Ureter (tissue), 1 donor: ENCODE results near the gene PCDHA1. TPM values are rescaled to one million over a fixed set of nuclear protein-coding genes. Genes with fewer than 3 reads are reported as not detected.
"Not testable (repeated sequence)": the region's sequence is repeated elsewhere in the genome, so short reads cannot be mapped to it uniquely, and the experiment has no call there.

Source experiments
- DNase-seq: peaks from one replicate; pipeline ENCODE4 v3.0.0-alpha.2; 2020; ENCODE audit warnings: low spot score
- total RNA-seq: library from RNA; stranded (reverse); gene quantifications from one replicate; pipeline ENCODE4 v1.2.4, GENCODE V29; 2023
- donor health status: DM: yes; HTN: yes; CAD: no.

Gene PCDHA1
- total RNA-seq, 1 donor from 2014 or later = not detected

DNA sequence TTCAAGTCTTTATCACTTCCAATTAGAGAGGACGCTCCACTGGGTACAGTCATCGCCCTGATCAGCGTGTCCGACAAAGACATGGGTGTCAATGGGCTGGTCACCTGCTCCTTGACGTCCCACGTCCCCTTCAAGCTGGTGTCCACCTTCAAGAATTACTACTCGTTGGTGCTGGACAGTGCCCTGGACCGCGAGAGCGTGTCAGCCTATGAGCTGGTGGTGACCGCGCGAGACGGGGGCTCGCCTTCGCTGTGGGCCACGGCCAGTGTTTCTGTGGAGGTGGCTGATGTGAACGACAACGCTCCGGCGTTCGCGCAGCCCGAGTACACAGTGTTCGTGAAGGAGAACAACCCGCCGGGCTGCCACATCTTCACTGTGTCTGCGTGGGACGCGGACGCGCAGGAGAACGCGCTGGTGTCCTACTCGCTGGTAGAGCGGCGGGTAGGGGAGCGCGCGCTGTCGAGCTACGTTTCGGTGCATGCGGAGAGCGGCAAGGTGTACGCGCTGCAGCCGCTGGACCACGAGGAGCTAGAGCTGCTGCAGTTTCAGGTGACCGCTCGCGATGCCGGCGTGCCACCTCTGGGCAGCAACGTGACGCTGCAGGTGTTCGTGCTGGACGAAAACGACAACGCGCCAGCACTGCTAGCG lies 22.4 kb downstream of the PCDHA1 start:
- DNase-seq = not testable (repeated sequence)

DNA sequence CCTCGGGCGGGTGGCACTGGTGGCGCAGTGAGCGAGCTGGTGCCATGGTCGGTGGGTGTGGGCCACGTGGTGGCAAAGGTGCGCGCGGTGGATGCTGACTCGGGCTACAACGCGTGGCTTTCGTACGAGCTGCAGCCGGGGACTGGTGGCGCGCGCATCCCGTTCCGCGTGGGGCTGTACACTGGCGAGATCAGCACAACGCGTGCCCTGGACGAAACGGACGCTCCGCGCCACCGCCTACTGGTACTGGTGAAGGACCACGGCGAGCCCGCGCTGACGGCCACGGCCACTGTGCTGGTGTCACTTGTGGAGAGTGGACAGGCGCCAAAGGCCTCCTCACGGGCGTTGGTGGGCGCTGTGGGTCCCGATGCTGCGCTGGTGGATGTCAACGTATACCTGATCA lies 22.9 kb downstream of the PCDHA1 start:
- no peak for DNase-seq

DNA sequence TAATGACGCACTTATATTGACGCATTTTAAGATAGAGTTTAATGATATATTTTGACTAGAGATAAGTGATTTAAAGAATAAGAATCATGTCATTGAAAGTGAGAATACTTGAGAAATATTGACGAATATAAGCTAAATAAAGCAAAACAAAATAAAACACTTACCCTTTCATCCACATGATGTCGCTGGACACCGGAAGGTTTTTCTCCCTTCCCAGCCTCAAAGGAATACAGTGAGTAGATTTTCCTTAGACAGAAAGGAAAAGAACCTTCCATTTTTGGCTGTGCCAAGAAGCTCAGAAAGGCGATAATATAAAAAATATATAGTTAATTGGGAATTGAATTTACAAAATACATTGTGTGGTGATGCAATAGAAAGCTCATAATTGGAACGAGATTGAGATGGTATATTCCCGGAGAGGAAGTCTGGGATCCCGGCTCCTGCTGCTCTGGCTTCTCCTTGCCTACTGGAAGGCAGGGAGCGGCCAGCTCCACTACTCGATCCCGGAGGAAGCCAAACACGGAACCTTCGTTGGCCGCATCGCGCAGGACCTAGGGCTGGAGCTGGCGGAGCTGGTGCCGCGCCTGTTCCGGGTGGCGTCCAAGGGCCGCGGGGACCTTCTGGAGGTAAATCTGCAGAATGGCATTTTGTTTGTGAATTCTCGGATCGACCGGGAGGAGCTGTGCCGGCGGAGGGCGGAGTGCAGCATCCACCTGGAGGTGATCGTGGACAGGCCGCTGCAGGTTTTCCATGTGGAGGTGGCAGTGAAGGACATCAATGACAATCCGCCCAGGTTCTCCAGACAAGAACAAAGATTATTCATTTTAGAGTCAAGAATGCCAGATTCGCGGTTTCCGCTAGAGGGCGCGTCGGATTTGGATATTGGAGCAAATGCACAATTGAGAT lies 35.7 kb downstream of the PCDHA1 start, which contains the start of gene PCDHA5:
TSS of gene PCDHA5 (plus strand) at position 239 of the 906 bp plus-strand sequence.
- DNase-seq = no peak

DNA sequence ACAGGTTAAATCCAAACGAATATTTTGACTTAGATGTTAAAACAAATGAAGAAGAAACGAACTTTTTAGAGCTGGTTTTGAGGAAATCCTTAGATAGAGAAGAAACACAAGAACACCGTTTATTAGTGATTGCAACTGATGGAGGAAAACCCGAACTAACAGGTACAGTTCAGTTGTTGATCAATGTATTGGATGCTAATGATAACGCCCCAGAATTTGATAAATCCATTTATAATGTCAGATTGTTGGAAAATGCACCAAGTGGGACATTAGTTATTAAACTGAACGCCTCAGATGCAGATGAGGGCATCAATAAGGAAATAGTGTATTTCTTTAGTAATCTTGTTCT lies 36.3 kb downstream of the PCDHA1 start:
- DNase-seq = no peak

DNA sequence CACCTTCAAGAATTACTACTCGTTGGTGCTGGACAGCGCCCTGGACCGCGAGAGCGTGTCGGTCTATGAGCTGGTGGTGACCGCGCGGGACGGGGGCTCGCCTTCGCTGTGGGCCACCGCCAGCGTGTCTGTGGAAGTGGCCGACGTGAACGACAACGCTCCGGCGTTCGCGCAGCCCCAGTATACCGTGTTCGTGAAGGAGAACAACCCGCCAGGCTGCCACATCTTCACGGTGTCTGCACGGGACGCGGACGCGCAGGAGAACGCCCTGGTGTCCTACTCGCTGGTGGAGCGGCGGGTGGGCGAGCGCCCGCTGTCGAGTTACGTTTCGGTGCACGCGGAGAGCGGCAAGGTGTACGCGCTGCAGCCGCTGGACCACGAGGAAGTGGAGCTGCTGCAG lies 37.0 kb downstream of the PCDHA1 start:
- DNase-seq = not testable (repeated sequence)

DNA sequence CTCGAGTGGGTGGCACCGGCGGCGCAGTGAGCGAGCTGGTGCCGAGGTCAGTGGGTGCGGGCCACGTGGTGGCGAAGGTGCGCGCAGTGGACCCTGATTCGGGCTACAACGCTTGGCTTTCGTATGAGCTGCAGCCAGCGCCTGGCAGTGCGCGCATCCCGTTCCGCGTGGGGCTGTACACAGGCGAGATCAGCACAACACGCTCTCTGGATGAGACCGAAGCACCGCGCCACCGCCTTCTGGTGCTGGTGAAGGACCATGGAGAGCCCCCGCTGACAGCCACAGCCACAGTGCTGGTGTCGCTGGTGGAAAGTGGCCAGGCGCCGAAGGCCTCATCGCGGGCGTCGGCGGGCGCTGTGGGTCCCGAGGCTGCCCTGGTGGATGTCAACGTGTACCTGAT lies 37.5 kb downstream of the PCDHA1 start:
- DNase-seq = no peak

DNA sequence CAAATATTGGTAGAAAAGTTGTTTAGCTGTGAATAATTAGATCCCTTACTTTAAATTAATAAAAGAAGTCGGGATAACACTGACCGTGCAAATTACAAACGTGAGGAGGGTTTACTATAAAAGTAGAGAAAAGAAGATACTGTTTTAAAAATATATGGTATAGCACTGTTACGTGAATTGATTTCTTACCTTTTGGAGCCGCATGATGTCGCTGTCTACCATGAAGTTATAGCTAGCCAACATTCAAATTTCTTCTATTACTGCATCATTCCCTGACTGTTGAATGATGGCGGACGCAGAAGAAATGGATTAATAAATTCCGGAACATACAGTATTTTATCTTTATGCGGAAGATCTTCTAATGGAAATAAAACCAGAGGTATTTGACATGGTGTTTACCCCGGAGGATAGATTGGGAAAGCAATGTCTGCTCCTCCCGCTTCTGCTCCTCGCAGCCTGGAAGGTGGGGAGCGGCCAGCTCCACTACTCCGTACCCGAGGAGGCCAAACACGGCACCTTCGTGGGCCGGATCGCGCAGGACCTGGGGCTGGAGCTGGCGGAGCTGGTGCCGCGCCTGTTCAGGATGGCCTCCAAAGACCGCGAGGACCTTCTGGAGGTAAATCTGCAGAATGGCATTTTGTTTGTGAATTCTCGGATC lies 41.9 kb downstream of the PCDHA1 start, which contains the start of gene PCDHA6:
TSS of gene PCDHA6 (plus strand) at position 257 of the 658 bp plus-strand sequence. CDS start at position 389, 132 bp downstream.
- no peak for DNase-seq

DNA sequence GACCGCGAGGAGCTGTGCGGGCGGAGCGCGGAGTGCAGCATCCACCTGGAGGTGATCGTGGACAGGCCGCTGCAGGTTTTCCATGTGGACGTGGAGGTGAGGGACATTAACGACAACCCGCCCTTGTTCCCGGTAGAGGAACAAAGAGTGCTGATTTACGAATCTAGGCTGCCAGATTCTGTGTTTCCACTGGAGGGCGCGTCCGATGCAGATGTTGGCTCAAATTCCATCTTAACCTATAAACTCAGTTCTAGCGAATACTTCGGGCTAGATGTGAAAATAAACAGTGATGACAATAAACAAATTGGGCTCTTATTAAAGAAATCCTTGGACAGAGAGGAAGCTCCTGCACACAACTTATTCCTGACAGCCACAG lies 42.4 kb downstream of the PCDHA1 start:
- DNase-seq = no peak

DNA sequence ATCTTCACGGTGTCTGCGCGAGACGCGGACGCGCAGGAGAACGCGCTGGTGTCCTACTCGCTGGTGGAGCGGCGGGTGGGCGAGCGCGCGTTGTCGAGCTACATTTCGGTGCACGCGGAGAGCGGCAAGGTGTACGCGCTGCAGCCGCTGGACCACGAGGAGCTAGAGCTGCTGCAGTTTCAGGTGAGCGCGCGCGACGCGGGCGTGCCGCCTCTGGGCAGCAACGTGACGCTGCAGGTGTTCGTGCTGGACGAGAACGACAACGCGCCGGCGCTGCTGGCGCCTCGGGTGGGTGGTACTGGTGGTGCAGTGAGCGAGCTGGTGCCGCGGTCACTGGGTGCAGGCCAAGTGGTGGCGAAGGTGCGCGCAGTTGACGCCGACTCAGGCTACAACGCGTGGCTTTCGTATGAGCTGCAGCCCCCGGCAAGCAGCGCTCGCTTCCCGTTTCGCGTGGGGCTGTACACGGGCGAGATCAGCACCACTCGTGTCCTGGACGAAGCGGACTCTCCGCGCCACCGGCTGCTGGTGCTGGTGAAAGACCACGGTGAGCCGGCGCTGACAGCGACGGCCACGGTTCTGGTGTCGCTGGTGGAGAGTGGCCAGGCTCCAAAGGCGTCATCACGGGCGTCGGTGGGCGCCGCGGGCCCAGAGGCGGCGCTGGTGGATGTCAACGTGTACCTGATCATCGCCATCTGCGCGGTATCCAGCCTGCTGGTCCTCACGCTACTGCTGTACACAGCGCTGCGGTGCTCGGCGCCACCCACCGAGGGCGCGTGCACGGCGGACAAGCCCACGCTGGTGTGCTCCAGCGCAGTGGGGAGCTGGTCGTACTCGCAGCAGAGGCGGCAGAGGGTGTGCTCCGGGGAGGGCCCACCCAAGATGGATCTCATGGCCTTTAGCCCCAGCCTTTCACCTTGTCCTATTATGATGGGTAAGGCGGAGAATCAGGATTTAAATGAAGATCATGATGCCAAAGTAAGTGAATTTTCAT lies 43.9 kb downstream of the PCDHA1 start:
- DNase-seq = not testable (repeated sequence)

DNA sequence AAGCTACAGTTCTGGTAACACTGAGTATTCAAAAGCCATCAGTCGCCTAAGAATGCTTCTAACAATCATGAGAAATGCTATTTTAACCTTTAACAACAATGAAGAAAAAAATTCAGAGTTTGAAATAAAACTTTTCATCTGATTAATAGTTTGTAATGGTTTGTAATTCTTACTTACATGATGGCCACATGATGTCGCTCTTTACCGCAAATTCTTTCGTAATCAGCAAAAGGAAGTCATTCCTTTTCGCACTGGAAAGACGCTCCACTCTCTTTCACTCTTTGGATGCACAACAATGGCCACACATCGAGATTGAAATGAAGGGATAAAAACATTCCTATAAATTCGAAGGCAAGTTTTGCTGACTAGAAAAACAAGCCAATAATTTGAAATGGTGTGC lies 48.1 kb downstream of the PCDHA1 start, which contains the start of gene PCDHA7:
TSS of gene PCDHA7 (plus strand) at position 277 of the 400 bp plus-strand sequence. CDS start at position 392, 115 bp downstream.
- no peak for DNase-seq

DNA sequence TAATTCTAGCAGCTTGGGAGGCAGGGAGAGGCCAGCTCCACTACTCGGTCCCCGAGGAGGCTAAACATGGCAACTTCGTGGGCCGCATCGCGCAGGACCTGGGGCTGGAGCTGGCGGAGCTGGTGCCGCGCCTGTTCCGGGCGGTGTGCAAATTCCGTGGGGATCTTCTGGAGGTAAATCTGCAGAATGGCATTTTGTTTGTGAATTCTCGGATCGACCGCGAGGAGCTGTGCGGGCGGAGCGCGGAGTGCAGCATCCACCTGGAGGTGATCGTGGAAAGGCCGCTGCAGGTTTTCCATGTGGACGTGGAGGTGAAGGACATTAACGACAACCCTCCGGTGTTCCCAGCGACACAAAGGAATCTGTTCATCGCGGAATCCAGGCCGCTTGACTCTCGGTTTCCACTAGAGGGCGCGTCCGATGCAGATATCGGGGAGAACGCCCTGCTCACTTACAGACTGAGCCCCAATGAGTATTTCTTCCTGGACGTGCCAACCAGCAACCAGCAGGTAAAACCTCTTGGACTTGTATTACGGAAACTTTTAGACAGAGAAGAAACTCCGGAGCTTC lies 48.6 kb downstream of the PCDHA1 start:
- DNase-seq = not testable (repeated sequence)

DNA sequence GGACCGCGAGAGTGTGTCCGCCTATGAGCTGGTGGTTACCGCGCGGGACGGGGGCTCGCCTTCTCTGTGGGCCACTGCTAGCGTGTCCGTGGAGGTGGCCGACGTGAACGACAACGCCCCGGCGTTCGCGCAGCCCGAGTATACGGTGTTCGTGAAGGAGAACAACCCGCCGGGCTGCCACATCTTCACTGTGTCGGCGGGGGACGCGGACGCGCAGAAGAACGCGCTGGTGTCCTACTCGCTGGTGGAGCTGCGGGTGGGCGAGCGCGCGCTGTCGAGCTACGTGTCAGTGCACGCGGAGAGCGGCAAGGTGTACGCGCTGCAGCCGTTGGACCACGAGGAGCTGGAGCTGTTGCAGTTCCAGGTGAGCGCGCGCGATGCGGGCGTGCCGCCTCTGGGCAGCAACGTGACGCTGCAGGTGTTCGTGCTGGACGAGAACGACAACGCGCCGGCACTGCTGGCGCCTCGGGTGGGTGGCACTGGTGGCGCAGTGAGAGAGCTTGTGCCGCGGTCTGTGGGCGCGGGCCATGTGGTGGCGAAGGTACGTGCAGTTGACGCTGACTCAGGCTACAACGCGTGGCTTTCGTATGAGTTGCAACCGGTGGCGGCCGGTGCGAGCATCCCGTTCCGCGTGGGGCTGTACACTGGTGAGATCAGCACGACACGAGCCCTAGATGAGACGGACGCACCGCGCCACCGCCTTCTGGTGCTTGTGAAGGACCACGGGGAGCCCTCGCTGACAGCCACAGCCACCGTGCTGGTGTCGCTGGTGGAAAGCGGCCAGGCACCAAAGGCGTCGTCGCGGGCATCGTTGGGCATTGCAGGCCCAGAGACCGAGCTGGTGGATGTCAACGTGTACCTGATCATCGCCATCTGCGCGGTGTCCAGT lies 49.9 kb downstream of the PCDHA1 start:
- no peak for DNase-seq

DNA sequence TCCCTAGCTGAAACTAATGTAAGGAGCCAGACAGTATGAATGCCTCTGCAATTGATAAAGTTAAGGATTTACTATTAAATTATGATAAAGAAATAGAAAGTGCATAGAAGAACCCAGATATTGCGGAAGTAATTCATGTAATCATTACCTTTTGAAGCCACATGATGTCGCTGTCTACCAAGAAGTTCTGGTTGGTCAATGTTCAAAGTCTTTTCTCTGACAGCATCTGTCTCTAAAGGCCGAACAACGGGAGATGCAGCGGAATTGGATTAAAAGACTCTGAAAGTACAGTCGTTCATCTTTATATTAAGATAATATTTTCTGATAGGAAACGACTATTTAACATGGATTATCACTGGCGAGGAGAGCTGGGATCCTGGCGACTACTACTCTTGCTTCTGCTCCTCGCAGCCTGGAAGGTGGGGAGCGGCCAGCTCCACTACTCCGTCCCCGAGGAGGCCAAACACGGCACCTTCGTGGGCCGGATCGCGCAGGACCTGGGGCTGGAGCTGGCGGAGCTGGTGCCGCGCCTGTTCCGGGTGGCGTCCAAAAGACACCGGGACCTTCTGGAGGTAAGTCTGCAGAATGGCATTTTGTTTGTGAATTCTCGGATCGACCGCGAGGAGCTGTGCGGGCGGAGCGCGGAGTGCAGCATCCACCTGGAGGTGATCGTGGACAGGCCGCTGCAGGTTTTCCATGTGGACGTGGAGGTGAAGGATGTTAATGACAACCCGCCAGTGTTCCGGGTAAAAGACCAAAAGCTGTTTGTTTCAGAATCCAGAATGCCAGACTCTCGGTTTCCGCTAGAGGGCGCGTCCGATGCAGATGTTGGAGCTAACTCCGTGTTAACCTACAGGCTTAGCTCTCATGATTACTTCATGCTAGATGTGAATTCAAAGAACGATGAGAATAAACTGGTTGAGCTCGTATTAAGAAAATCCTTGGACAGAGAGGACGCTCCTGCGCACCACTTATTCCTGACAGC lies 55.3 kb downstream of the PCDHA1 start, which contains the start of gene PCDHA8:
TSS of gene PCDHA8 (plus strand) at position 210 of the 985 bp plus-strand sequence. CDS start at position 345, 135 bp downstream.
- no peak for DNase-seq

DNA sequence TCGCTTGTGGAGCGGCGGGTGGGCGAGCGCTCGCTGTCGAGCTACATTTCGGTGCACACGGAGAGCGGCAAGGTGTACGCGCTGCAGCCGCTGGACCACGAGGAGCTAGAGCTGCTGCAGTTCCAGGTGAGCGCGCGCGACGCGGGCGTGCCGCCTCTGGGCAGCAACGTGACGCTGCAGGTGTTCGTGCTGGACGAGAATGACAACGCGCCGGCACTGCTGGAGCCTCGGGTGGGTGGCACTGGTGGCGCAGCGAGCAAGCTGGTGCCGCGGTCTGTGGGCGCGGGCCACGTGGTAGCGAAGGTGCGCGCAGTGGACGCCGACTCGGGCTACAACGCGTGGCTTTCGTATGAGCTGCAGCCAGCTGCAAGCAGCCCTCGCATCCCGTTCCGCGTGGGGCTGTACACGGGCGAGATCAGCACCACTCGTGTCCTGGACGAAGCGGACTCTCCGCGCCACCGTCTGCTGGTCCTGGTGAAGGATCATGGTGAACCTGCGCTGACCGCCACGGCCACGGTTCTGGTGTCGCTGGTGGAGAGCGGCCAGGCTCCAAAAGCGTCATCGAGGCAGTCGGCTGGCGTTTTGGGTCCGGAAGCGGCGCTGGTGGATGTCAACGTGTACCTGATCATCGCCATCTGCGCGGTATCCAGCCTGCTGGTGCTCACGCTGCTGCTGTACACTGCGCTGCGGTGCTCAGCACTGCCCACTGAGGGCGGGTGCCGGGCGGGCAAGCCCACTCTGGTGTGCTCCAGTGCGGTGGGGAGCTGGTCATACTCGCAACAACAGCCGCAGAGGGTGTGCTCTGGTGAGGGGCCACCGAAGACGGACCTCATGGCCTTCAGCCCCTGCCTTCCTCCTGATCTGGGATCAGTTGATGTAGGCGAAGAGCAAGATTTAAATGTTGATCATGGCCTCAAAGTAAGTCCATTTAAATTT lies 57.1 kb downstream of the PCDHA1 start:
- no peak for DNase-seq

DNA sequence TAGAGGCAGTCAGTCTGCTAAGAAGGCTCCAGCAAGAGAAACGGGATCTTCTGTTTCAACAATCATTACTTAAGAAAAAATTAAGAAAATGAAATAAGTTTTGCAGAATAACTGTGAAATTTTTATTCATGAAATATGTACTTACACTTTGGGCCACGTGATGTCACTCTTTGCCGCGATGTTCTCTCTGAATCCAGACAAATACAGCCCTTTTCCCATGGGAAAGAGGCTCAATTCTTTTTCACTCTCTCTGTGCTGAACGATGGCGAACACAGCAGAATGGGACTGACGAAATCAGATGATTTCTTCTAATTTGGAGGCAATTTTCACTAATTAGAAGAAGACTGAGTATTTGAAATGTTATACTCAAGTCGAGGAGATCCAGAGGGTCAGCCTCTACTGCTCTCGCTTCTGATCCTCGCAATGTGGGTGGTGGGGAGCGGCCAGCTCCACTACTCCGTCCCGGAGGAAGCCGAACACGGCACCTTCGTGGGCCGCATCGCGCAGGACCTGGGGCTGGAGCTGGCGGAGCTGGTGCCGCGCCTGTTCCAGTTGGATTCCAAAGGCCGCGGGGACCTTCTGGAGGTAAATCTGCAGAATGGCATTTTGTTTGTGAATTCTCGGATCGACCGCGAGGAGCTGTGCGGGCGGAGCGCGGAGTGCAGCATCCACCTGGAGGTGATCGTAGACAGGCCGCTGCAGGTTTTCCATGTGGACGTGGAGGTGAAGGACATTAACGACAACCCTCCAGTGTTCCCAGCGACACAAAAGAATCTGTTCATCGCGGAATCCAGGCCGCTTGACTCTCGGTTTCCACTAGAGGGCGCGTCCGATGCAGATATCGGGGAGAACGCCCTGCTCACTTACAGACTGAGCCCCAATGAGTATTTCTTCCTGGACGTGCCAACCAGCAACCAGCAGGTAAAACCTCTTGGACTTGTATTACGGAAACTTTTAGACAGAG lies 62.5 kb downstream of the PCDHA1 start, which contains the start of gene PCDHA9:
TSS of gene PCDHA9 (plus strand) at position 244 of the 964 bp plus-strand sequence. CDS start at position 358, 114 bp downstream.
- DNase-seq = not testable (repeated sequence)
